Measurements from ENCODE around the gene CSNK1E.
A peak's percentile ranks its signal among the peaks of the same experiment; 100 is the strongest.

CSNK1E gene

GRCh38 chr22:38244106-38244505, 73.1 kb downstream of the CSNK1E start:
- Histone ChIP-seq H3K27me3 (ENCODE audit: insufficient read depth, insufficient read length) (no peaks in the 10 kb centered on the region), H3K4me1 (ENCODE audit: insufficient read depth, insufficient read length) (peaks cover 5% of the 10 kb centered on the region), H3K4me3 (ENCODE audit: insufficient read length, low read depth) (no peak overlapping the region), H3K9me3 (ENCODE audit: insufficient read depth, low read length) (no peaks in the 10 kb centered on the region), H3K9ac (ENCODE audit: insufficient read length, low read depth) (no peak overlapping the region), H3K36me3 (ENCODE audit: insufficient read depth, insufficient read length, low read length) (peaks cover 44% of the 10 kb centered on the region)
- no peak for DNase-seq (ENCODE audit: low read depth, low spot score)
- TF ChIP-seq ZNF274 (IDR thresholded peaks at IDR 0.05; ENCODE audit: low read depth, low read length) (no peak), YY1 (IDR thresholded peaks at IDR 0.05; ENCODE audit: insufficient read depth, insufficient read length) (no peak), SUZ12 (IDR thresholded peaks at IDR 0.05; ENCODE audit: extremely low read depth, insufficient read depth, insufficient read length) (no peak)

GRCh38 chr22:38243007-38243765, 74.0 kb downstream of the CSNK1E start:
- no peak for TF ChIP-seq YY1 (IDR thresholded peaks at IDR 0.05; ENCODE audit: insufficient read depth, insufficient read length)
- no peak for TF ChIP-seq SUZ12 (IDR thresholded peaks at IDR 0.05; ENCODE audit: extremely low read depth, insufficient read depth, insufficient read length)
- TF ChIP-seq ZNF274 (IDR thresholded peaks at IDR 0.05; ENCODE audit: low read depth, low read length), result no peak
- Histone ChIP-seq H3K4me1 (ENCODE audit: insufficient read depth, insufficient read length) (peaks cover 7% of the 10 kb centered on the region), H3K36me3 (ENCODE audit: insufficient read depth, insufficient read length, low read length) (peaks cover 47% of the 10 kb centered on the region), H3K9ac (ENCODE audit: insufficient read length, low read depth) (no peak overlapping the region), H3K9me3 (ENCODE audit: insufficient read depth, low read length) (no peaks in the 10 kb centered on the region), H3K27me3 (ENCODE audit: insufficient read depth, insufficient read length) (no peaks in the 10 kb centered on the region), H3K4me3 (ENCODE audit: insufficient read length, low read depth) (no peak overlapping the region)
- DNase-seq (ENCODE audit: low read depth, low spot score), result no peak

- no peak overlapping the region for H3K4me3 ChIP-seq (ENCODE audit: insufficient read length, low read depth)
- no peak for TF ChIP-seq ZNF274 (IDR thresholded peaks at IDR 0.05; ENCODE audit: low read depth, low read length)
- no peak for TF ChIP-seq SUZ12 (IDR thresholded peaks at IDR 0.05; ENCODE audit: extremely low read depth, insufficient read depth, insufficient read length)
- TF ChIP-seq YY1 (IDR thresholded peaks at IDR 0.05; ENCODE audit: insufficient read depth, insufficient read length), result no peak
- H3K27me3 ChIP-seq (ENCODE audit: insufficient read depth, insufficient read length), result no peaks in the 10 kb centered on the region
- H3K36me3 ChIP-seq (ENCODE audit: insufficient read depth, insufficient read length, low read length), result peaks cover 43% of the 10 kb centered on the region
- H3K4me1 ChIP-seq (ENCODE audit: insufficient read depth, insufficient read length), result peaks cover 7% of the 10 kb centered on the region
- no peak overlapping the region for H3K9ac ChIP-seq (ENCODE audit: insufficient read length, low read depth)
- DNase-seq (ENCODE audit: low read depth, low spot score), result peak; percentile 75
- H3K9me3 ChIP-seq (ENCODE audit: insufficient read depth, low read length), result no peaks in the 10 kb centered on the region
These were observed 76.4 kb downstream of the CSNK1E start for GRCh38 chr22:38240734-38241252.

Data from NT2/D1 (cell line).